Measurements from ENCODE around the gene KCNK3.

Gene KCNK3

GRCh38 chr2:26776195-26776800, 83.8 kb downstream of the KCNK3 start:
- DNase-seq = no peak

GRCh38 chr2:26778098-26778497, 85.6 kb downstream of the KCNK3 start:
- DNase-seq = no peak

GRCh38 chr2:26778507-26778906, 86.0 kb downstream of the KCNK3 start:
- no peak for DNase-seq

- no peak for DNase-seq
These were observed 87.8 kb downstream of the KCNK3 start for GRCh38 chr2:26780203-26780760.

All from nucleus accumbens (tissue), 56 donors.